Measurements from ENCODE around the gene SPRED1.

The SPRED1 gene

DNA sequence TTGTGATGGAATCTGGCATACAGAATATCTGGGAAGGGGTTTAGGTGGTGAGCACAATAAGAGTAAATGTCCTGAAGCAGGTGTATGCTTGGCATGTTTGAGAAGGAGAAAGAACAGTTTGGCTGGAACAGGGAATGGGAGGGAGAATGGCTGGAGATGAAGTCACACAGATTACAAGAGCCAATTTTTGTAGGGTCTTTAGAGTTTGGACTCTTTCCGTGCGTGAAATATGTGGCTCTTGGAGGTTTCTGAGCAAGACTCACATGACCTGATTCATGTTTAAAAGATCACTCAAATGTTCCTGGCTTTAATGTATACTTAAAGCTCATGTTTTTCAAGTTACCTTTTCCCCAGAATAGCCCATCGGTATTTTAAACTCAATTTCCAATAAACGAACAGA, 32.8 kb downstream of the SPRED1 start:
- DNase-seq, result no peak

DNA sequence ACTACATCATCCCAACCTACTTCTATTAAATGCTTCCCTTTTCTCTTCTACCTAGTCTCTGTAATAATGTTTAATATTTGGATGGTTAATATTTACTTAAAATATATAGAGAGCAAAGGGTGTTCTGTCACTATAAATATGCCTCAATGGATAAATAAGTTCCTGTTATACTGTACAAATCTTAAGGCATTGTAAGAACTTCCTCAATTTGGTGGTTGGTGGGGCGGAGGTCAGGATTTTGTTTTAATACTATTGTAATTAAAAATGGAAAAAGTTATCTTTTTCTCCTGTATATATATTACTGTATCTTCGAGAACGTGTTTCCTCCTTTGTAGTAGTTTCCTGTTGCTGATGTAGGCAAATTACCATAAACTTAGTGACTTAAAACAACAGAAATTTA, 41.5 kb downstream of the SPRED1 start:
- DNase-seq, result no peak

DNA sequence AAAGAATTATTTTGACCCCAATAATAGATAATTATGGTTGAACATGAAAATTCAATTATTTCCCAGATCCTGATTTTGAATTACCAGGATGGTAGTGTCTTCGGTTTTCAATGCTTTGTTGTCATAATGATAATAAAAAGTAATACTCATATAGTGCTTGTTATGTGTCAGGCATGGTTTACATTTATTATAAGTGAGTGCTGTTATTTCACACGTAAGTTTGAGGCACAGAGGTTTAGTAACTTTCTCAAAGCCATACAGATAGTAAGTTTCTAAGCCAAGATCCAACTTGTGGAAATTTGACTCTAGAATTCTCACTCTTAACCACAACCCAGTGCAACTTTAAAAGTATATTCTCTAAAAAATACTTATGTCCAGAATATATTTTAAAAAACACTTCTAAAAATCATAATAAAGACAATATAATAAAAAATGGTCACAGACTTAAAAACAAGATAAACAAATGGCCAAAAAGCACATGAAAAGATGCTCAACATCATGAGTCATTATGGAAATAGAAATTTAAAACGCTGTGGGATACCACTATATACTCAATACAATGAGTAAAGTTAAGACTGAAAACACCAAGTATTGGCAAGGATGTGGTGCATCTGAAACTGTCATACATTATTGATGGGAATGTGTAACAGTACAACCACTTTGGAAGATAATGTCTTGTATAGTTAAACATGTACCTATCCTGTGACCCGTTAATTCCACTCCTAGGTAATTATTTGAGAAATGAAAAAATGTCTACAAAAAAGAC, 45.2 kb downstream of the SPRED1 start:
- DNase-seq, result no peak

DNA sequence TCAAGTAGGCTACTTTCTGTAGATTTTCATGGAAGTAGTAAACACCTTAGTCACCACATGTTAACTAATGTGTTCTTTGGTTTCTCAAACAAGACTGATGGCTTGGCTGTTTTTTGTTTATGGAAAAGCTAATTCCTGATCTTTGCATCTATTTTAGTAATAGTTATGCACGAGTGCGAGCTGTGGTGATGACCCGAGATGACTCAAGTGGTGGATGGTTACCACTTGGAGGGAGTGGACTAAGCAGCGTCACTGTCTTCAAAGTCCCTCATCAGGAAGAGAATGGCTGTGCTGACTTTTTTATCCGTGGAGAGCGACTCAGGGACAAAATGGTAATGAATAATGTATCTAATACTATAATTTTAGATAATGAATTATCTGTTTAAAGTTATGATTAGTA, 46.6 kb downstream of the SPRED1 start:
- no peak for DNase-seq

DNA sequence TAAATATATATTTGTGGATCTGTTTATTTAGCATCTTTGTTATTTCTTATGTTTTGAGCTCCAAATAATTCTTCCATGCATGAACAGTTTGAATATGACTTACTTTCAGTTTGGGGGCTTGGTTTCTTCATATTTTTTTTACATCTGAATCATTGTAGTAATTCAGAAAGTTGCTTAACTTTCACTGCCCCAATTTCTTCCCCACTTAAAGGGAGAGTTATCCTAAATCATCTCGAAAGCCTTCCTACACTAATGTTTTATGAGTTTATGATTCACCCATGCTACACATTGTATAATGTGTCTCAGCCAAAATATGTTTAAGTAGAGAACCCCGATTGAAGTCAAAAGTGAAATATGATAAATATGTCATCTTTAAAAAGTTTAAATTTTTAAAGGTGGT, 47.8 kb downstream of the SPRED1 start:
- DNase-seq, result no peak

DNA sequence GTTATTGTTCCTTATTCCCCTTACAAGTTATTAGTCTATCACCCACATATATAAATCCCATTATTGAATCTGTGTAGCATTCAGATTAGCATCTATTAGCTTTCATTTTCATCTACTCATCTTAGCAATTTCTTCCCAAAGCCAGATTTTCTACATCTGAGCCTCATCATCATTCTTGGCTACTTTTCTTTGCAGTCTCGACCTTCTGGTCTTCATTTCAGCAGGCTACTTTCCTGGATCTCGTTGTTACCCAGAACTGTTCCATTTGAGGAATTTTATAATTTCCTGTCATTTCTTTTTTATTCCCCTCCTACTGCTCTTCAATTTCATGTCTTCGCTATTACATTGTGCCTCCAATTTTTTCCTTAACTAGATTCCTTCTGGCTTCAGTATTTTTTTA, 51.8 kb downstream of the SPRED1 start:
- no peak for DNase-seq

DNA sequence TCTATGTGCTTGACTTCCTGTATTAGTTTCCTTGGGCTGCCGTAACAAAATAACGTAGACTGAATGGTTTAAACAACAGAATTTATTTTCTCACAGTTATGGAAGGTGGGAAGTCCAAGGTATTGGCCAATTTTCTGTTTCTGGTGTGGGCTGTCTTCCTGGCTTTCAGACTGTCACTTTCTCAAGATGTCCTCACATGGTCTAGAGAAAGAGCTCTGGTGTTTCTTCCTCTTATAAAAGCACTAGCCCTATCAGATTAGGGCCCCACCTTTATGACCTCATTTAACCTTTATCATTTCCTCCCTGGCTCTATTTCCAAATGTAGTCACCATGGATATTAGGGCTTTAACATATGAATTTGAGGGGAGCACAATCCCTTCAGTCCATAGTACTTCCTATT, 54.6 kb downstream of the SPRED1 start:
- no peak for DNase-seq

DNA sequence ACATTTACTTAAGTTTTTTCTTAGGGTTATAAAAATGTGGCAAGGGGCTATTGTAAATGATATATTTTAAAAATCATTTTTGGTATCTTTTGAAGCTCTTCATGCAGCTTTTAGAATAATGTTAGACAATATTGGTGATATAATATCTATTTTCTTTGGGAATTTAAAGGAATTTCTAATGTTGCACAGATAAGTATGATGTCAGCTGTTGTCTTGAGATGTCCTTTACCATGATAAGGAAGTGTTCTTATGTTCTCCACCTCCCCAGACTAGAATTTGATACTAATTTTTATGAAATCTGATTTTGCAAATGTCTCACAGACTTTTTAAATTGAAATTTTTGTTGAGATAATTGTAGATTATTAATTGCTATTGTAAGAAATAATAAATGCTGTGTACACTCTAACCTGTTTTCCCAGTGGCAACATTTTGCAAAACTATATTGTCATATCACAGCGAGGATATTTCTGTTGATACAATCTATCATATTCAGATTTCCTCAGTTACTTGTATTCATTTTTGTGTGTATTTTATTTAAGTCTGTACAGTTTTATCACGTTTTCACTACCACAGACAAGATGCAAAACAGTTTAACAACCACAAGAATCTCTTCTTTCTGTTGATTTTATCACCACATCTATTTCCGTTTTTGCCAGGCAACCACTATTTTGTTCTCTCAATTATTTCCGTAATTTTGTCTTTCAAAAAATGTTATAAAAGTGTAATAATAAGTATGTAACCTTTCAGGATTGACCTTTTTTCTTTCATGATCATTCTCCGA, 55.4 kb downstream of the SPRED1 start:
- DNase-seq, result no peak

DNA sequence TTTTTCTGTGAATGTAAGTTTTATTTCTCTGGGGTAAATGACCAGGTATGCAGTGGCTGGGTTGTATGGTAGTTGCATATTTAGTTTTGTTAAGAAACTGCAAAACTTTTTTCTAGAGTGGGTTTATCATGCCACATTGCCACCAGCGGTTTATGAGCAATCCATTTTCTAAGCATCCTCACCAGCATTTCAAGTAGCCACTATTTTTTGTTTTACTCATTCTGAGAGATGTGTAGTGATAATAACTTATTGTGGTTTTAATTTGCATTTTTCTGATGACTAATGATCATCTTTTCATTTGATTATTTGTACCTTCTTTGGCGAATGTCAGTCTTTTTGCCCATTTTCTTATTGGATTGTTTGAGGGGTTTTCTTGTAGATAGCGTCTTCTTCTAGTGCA, 56.2 kb downstream of the SPRED1 start:
- DNase-seq, result no peak

DNA sequence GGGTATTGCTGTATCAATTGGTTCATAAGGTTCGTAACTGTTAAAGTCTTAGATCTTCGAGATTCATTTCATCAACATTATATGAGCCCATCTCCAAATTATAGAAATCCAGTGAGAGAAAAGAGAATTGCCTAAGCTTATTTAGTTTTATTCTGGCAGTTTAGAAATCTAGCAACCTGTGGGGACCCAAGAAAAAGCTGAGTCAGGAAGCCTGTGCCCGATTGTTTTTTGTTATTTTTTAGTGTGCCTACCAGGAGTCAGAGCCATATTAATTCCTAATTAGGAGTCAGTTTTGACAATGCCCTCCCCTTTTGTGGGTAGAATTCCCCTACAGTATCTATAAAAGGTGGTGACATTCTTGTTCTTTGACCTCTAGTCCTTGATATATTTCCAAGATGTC, 59.6 kb downstream of the SPRED1 start:
- DNase-seq, result no peak

DNA sequence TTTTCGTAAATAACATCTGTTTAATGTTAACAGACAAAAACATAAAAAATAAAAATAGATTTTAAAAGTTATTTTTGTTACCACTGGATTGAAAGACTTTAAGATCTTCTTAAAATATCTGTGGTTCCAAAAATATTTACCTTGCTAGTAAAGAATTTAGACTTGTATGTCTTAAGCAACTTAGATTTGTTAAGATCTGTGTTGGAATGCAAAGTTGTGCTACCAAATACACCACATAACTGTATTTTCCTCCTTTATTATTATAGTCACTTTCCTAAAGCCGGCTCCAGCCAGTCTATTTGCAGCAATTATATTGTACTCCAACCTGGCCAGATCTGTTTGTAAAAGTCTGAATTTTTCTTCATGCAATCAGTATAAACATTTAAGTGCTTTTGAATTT, 63.7 kb downstream of the SPRED1 start:
- no peak for DNase-seq

DNA sequence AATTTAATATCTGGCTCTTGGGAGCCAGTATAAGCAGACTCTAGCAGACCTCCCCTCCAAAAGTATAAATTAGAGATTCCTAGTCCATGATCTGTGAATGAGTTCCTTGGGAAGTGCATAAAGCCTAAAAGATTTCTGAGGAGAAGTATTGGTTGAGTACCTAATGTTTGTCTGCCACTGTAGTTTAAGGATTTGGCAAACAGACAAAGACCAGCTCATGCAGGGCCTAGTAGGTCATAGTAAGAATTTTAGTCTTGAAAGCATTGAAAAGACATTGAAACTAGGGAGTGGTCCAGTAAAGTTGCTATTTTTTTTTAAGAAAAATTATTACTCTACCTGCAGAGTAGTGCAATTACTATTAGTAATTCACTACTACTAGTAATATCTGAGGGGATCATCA, 67.5 kb downstream of the SPRED1 start:
- no peak for DNase-seq

DNA sequence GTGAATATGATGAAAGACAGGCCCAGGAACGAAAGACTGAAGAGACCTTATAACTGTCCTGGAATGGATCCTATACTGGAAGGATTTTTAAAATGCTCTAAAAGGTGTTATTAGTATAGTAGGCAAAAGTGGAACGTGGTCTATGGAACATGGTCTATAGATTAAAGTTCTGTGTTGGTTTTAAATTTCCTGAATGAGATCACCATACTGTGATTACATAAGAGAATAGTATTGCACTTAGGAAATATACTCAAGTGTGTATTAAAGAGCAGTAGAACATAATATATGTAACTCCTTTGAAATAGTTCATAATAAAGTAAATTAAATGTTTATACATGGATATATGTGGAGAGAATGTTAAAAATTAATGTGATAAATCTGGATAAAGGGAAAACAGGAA, 68.2 kb downstream of the SPRED1 start:
- no peak for DNase-seq

DNA sequence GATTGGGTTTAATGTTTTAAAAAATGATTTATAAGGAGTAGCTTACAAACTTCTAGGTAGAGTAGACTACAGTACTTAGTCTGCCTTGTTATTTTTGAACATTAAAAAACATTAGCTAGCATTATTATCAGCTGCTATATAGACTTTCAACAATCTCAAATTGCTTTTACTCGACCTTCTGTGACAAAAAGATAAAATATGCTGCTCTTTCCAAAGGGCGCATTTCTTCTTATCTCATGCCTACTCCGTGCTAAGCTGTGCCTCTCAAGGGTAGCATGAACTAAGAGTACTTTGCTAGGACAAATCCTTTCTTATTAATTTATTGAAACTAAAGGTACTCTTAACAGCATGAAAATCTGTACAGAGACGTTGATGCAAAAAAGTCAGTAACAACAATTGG, 71.3 kb downstream of the SPRED1 start:
- no peak for DNase-seq

DNA sequence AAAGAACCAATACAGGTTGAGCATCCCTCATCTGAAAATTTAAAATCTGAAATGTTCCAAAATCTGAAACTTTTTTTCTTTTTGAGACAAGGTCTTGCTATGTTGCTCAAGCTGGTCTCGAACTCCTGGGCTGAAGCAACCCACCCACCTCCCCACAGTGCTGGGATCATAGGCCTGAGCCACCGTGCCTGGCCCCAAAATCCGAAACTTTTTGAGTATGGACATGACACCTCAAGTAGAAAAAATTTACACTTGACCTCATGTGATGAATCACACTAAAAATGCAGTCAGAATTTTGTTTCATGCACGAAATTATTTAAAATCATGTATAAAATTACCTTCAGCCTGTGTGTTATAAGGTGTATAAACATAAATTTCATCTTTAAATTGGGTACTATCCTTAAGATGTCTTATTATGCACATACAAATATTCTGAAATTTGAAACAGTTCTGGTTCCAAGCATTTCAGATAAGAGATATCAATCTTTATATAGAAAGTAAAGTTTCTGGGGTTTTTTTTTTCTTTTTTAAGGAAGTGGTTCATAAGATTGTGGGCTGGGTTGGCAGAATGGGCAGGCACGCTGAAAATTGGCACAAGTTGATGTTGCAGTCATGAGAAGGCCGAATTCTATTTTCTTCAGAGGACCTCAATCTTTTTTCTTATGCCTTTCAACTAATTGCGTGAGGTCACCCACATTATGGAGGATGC, 72.5 kb downstream of the SPRED1 start:
- no peak for DNase-seq

DNA sequence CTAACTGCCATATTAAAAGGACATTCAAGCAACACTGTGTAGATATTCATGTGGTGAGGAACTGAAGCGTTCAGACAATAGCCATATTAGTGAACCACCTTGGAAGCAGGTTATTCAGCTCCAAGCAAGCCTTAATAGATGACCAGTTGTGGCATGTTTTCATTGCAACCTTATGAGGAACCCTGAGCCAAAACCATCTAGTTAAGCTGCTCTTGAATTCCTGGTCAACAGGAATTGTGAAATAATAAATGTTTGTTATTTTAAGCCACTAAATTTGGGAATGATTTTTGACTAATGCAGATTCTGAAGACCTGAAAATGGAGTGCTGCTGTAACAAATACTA, 73.0 kb downstream of the SPRED1 start:
- no peak for DNase-seq

DNA sequence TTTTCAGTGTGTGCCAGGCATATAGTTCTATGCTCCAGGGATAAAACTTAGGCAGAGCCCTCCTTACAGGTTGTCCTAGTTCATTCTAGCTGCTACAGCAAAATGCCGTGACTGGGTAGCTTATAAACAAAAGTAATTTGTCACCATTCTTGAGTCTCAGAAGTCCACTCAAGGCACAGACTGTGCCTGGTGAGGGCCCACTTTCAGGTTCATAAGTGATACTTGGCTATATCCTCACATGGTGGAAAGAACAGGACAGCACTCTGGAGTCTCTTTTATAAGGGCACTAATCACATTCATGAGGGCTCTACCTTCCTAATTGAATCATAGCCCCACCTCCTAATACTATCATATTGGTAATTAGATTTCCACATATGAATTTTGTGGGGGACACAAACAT, 80.1 kb downstream of the SPRED1 start:
- DNase-seq, result no peak

DNA sequence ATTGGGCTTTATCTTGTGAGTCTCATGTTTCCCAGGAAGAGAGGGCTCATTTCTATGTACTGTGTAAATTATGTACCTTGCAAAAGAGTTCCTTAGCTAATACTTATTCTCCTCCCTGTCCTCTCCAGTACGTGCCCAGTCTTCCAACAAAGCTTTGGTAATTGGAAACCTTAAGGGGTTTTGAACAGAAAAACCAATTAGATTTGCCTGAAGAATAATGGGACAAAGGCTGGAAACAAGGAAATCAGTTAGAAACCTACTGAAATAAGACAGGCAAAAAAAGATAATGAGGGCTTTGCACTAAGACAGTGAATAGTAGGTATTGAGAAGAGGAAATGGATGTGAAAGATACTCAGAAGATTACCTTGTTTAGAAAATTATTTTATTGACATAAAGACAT, 82.5 kb downstream of the SPRED1 start:
- DNase-seq, result no peak

DNA sequence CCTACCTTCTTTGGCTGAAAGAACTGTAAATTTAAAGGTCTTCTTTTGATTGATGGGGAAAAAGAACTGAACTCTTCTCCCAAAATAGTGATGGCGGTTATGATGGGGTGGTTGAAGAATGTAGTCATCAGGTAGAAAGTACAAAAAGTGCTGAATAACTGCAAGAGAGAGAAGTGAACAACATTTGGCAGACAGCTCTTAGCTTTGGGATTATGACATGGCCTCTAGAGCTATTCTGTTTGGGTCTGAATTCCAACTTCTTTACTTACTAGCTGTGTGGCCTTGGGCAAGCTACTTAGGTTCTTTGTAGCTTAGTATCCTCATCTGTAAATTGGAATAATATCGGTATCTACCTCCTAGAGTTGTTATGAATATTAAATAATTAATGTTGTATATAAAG, 91.7 kb downstream of the SPRED1 start:
- no peak for DNase-seq

DNA sequence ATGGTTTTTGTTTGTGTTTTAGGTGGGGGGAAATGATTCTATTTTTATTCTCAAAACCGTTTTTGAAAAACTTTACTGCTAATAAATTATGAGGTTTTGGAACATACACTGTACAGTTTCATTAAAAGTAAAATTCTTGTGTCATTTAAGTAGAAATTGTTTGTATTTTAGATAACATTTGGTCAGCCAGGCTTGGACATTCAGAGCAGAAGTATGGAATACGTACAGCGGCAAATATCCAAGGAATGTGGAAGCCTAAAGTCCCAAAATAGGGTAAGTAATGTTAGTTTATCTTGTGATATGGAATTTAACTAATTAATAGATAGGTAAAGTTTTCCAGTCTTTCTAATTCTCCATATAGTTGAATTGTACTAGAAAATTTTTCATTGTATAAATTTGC, 96.6 kb downstream of the SPRED1 start:
- no peak for DNase-seq

DNA sequence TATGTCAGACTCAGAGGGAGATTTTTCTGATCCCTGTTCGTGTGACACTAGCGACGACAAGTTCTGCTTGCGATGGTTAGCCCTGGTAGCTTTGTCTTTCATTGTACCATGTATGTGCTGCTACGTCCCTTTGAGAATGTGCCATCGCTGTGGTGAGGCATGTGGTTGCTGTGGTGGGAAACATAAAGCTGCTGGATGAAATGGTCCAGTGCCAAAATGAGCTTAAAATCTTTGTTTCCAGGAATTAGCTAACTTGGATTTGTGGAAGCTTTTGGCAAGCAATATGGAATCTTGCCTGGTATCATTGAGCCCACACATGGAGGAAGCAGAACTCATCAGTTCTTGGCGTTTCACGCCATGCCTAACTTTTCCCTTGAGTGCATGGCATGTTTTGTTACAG, 98.8 kb downstream of the SPRED1 start:
- no peak for DNase-seq

DNA sequence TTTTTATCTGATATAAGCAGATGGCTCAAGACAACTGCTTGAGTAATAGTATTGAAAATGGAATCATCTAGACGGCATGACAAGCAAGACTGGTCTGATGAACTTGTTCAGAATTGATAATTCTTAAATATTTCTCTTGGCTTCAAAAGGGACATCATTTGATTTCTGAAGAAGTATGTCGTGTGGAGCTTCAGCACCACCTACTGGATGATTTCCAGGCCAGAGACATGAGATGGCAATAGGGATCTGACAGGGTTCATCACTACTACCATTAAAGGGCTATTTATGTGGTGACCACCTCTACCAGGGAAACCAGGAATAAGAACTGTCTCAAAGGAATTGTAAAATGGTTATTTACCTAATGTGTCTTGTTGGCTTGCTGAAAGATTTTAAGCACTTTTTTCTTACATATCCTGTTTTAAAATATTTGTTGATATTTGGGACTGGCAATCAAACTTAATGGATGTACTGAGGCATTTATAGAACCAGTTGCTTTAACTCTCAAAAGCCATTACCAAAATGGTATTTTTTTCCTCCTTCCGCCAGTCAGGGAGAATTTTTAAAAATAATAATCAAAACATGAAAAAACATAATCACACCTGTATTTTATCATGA, 101.8 kb downstream of the SPRED1 start:
- no peak for DNase-seq

DNA sequence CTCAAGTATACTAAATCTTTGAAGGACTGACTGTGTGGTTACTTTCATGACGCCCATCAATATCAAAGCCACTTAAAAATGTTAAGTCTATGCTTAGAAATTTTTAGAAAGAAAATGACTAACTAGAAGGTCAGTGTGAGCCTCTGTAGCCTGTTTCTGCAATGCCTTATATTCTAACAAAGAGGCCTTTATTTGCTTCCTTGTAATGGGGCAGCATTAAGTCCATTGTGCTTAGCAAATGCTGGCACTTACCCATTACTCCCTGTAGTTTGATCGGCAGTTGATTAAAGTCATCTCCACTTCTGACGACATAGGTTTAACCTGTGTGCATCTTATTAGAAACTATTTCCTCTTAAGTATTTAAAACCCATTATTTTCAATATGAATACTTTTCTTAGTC, 109.7 kb downstream of the SPRED1 start:
- no peak for DNase-seq

DNA sequence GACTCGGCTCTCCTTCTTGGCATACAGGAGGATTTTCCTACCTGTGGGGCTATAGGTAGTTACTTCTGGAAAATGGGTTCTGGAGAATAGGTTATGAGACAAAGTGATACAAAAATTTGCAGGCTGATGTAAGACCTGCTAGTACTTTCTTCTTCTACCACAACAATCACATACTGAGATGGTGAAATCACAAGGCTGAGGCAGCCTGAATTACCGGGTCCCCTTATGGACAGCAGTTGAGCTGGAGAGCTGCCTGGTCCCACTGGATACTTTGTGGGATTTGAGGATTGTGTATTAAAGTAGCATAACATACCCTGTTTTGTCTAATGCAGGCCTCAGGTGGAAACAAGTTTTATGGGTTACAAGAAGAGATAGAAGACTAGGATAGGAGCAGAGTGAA, 114.8 kb downstream of the SPRED1 start:
- DNase-seq, result no peak

Measured in DMS79 (cell line).